HG03045 (cell line): ENCODE data around the gene TRIM66.

Experiments used
- ATAC-seq: cut with Tn5 transposase; IDR thresholded peaks from one replicate; pipeline ENCODE4 v1.9.1; 2021; ENCODE audit warnings: mild to moderate bottlenecking, moderate library complexity; ENCODE audit not compliant: unreplicated experiment

Gene TRIM66

DNA sequence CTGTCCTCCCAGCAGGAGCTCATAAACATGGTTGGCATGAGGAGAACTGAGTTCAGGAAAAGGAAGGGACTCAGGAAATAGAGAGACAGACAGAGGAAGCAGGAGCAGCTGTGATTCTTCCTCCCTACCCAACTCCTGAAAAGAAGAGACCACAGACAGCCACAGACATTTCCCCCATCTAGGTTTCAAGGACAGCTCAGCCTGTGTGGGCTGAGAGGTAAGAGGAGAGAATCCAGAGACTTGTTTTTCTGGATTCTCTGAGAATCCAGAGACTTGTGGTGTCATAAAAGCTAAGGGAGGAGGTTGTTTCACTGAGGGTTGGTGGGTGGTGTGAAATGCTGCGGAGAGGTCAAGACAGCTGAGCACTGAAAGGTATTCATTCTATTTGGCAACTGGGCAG lies 69.4 kb downstream of the TRIM66 start:
- no peak for ATAC-seq

DNA sequence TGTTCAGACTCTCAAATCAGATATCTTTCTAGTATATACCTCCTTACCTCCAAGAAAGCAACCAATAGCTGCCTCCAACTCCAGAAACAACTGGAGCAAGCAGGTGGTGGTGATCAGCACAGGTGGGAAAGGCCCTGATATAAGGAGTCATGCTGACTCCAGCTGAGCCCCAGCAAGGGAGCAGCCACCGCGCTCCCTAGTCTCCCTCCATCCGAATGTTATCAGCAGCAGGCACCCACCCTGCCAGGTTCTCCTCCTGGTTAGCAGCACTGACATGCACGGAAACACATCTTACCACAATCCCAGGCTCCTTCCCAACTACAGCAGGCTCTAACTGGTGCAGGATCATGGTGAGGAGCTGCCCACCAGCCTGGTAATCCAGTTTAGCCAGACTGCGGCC lies 69.9 kb downstream of the TRIM66 start:
- no peak for ATAC-seq

DNA sequence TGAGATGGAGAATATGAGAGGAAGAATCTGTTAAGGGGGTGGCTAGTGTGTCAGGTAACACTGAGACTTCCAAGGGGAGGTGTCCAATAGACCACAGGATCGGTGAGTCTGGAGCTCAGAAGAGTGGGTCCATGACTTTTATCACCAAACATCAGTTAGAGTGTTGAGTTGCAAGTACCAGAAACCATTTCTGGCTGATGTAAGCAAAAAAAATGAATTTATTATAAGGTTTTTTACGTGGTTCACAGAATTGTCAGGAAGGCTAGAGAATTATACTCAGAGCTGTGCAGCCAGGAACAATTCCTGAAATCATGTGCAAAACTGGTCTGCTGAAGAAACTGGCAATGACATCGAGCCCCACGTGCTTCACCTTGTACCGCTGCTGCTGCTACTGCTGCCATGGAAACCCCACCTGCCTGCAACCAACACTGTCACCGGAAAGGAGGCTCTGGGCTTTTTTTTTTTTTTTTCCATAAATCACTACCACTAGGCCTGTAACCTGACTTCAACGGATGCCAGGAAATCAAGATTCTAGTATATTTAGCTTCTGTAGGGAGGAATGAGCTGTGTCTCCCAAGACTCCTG lies 71.8 kb downstream of the TRIM66 start:
- no peak for ATAC-seq

DNA sequence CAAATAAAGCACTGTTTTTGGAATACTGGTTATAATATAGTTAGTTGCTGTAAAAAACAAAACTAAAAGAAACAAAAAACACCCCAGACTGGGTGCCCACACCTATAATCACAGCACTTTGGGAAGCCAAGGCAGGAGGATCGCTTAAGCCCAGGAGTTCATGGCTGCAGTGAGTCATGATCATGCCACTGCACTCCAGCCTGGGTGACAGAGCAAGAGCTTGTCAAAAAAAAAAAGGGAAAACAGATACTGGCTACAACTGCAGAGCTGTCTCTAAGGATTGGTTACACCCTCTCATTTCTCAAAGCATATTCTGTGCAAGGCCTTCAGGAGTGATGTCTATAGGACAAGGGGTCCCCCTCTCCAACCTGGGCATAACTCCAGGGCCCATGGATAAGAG lies 73.8 kb downstream of the TRIM66 start:
- ATAC-seq, result no peak

DNA sequence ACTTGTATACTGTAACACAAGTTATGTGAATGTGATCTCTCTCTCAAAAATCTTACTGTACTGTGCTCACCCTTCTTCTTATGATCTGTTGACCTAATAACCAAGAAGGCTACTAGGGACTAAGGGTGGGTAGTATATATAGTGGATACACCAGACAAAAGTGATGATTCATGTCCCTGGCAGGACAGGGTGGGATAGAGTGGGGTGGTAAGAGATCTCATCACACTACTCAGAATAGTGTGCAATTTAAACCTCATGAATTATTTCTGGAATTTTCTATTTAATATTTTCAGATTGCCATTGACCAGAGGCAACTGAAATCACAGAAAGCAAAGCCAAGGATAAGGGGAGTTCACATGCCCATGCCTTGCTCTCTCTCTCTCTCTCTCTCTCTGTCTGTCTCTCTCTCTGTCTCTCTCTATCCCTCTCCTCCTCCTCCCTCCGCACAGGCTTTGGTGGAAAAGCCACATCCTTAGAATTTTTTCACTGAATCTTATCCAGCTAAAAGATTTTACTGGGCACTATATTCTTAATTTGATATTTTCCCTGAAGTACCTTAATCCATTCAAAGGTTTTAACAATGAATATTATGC lies 76.4 kb downstream of the TRIM66 start:
- ATAC-seq, result no peak

DNA sequence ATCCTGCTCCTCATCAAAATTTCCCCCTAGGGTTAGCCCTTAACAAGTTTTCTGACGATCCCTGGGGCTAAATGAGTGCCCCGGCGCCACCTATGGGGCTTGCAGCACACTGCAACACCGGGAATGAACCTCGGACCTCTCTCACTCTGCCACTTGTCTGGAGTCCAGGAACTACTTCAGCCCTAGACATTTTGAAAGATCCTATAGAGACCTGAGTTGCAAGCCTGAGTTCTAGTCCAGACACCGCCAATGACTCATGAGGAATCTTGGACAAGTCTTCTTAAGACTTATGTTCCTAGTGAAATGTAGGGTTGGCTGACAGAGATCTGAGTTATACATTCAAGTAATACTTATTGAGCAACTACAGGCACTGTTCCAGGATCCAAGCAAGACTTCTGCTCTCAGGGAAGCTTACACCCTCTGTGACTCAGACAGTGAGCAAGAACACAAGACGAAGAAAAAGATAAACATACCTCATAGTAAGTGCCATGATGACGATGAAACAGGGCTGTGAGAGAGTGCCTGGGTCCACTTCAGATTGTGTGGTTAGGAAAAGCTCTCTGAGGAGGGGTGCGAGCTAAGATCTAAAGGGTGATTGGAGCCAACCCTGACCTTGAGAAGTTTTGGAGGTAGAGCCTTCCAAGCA lies 78.3 kb downstream of the TRIM66 start:
- ATAC-seq, result peak; percentile 78

DNA sequence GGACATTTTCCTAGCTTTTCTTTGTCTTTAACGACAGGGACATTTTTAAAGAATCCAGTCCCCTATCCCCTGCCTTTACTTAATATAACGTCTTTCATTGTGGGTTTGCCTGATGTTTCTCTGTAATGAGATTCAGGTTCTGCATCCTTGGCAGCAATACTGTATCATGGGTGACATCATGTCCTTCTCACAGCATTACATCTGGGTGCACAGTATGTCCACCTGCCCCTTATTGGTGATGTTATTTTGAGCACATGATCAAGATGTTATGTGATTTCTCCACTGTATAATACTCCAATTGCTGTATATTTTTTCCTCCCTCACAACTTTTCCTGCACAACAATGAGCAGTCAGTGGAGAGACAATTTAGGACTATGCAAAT lies 78.8 kb downstream of the TRIM66 start:
- ATAC-seq, result no peak

DNA sequence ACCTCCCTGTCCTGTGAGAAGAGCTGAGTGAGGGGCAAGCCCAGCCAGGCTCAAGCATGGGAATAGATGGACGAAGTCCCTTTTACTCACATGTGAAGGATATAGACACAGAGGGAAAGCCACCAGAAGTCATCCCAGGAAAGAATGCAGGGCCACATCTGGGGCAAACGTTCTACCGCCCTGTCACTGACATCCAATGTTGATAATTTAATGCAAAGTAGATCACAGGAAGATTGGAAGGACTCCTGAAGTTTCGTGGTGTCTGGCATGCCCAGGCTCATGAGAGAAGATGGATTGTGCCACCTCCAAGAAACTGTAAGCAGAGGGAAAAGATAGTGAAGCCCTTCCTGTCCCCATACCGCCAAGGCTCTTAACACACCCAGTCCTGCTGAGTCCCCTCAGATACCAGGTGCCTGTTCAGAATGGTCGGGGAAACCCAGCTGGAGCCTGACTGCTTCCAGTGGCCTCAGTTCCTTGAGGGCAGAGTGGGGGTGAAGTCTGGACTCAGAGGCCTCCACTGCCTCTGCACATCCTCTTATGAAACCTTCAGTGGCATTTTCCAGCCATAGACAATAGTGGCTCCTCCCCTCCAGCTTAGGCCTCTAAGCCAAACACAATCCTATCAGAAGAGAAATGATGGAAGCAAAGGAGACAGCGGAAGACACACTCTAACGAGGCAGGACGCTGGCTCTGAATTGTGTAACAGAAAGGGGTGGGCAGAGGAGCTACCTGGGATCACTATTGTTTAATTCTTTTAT lies 80.9 kb downstream of the TRIM66 start:
- ATAC-seq, result no peak

DNA sequence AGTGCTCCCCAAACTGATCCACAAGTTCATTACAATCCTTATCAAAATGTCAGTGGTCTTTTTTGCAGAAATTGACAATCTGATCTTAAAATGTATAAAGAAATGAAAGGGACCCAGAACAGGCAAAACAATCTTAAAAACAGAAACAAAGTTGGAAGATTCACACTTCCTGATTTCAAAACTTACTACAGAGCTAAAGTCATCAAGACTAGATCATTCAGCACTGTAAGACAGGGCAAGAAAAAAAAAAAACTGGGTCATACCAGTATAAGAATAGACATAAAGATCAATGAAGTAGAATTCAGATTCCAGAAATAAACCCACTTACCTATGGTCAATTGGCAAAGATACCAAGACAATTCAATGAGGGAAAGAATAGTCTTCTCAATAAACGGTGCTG lies 84.0 kb downstream of the TRIM66 start:
- ATAC-seq, result no peak

DNA sequence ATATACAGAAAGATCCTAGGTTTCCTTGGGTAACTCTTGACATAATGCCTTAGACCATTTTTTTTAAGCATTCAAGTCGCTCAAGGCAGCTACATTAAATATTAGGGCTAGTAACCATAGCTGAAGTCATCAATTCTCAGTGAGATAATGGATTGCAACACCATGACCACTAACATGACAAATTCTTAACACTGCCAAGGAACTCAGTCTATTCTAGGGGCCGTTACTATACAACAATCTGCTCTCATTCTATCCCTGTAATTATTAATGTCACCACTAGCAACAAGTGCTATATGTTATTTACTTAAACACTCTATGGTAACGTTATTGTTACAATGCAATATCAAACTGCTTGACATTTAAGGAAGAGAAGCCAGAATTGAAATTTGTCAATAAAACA lies 85.3 kb downstream of the TRIM66 start:
- no peak for ATAC-seq

DNA sequence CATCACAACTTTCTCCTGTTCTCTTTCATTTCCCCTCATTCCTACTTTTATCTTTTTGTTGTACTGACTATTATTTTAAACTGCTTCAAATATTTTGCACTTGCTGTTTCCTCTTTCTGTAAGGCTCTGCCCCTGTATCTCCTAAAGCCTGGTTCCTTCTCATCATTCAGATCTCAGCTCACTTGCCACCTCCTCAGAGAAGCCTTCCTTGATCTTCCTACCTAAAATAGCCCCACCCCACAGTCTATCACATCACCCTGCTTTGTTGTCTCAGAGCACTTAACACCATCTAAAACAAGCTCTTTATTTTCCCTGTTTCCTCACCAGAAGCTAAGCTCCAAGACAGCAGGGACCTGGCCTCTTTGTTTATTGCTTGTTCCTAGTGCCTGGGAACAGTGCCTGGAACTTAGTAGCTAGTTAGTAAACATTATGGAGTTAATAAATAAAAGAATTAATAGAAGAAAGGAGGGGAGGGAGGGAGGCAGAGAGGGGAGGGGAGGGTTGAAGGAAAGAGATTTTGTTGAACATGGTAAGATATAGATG lies 85.9 kb downstream of the TRIM66 start:
- ATAC-seq, result no peak

DNA sequence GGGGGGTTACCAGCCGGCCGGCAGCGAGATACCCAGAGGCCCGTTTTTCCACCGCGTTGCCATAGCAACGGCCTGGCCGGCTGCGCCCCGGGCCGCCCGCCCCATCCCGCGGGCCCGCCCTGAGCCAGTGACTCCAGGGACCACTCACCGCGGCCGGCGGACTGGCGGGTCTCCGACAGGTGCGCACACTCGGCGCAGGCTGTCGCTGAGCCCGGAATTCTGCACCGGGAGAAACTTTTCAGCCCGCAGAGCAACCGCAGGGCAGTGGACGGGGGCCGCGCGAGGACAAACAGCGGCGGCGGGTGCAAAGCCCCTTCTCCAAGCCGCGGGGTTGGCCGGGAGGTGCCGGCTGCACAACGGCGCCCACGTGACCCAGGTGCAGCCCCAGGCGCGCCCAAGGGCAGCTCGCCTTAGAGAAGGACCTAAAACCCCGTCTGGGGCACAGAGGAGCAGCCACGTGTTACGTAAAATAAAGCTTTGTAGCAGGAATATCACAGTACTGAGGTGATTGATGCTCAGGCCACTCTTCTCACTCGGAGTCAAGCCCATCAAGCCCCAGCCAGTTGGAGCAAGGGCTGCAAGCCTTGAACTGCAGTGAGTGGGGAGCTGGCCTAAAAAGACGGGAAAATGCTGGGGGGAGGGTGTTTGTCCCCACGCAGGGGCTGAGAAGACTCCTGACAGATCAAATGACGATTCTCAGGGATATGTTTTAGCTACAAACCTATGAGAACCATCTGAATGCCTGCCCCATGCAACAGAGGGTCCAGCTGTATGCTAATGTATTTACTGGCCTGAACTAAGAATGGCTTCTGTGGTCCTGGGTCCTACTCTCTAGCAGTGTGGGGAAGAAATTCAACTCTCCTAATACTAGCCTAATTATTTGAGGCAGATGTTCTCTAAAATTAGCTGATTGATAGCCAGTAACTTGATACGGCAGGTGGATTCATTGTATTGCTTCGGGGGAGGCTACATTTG lies 88.2 kb downstream of the TRIM66 start, which contains the start of gene STK33:
TSS of gene STK33 (minus strand) at position 294 of the 975 bp plus-strand sequence. CDS start 119,323 bp downstream, outside the sequence.
- ATAC-seq, result peak; percentile 94

DNA sequence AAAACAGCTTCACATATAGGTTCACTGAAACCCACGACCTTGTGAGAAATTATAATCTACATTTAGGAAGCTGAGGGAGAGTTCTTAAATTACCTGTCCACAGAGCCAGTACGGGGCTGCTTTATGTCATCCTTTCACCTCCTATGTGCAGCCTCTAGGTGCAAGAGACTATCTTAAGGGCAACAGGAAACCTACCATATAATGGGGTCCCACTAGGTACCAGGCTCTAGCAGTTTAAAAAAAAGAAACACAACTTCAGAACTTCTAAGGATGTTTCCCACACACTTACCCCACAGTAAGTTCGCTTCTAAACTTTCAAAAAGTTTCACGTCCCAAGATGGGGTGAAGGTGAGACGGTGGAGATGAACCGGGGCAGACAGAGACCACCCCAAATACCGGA lies 89.0 kb downstream of the TRIM66 start:
- peak; percentile 10 for ATAC-seq

DNA sequence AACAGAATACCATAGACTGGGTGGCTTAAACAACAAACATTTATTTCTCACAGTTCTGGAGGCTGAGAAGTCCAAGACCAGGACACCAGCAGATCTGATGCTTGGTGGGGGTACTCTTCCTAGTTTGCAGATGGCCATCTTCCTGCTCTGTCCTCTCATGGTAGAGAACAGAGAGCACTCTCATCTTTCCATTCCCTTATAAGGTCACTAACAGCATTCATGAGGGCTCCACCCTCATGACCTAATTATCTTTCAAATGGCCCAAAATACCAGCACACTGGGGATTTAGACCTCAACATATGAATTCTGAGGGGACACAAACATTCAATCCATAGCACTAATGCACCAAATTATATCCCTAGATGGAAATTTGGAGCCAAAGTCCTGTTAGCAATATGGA lies 94.5 kb downstream of the TRIM66 start:
- ATAC-seq, result no peak

DNA sequence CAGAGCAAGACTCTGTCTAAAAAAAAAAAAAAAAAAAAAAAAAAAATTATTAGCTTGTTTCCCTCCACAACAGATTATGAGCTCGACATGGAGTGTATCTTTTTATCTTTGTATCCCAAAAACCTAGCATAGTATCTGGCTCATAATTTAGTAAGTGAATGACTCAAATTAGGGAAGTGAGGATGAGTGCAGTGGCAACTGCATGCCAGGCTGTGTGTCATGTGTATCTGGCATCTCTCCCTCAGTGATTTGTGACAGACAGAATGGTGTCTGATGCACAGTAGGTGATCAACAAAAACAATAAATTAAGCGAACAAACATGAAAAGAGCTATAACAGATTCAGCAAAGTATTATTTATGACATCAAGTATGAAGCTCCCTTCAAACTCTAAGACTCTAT lies 95.7 kb downstream of the TRIM66 start:
- ATAC-seq, result no peak

DNA sequence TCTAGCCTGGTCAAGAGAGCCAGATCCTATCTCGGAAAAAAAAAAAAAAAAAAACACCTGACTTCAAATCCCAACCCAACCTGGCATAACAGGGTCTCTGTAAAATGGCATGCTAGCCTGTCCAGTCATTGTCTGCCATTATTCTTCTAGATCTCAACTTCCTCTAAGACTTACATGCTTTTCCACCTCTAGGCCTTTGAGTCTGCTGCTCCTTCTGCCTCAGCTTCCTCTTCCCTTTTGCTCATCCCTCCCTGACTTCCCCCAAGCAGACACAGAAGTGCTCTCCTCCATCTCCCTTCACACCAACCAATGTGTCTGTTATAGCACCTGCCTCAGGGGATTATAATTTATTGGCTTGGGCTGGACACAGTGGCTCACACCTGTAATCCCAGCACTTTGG lies 96.3 kb downstream of the TRIM66 start:
- ATAC-seq, result no peak

DNA sequence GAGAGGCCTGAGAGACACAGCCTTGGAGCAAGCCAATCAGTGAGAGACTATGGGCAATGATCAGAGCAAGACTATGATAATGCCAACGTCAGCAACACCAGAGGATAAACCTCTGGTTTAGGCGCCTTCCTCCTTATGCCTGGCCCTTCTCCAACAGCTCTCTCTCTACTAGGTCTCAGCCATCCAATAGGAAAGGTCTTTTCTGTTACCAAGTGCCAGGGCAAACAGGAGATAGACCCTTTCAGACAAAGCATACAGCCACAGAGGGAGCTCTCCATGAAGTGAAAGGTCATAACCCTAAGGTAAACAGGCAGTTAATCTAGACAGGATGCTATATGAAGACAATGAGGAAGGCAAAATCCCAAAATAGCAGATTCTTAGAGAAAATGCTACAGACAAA lies 98.0 kb downstream of the TRIM66 start:
- no peak for ATAC-seq

DNA sequence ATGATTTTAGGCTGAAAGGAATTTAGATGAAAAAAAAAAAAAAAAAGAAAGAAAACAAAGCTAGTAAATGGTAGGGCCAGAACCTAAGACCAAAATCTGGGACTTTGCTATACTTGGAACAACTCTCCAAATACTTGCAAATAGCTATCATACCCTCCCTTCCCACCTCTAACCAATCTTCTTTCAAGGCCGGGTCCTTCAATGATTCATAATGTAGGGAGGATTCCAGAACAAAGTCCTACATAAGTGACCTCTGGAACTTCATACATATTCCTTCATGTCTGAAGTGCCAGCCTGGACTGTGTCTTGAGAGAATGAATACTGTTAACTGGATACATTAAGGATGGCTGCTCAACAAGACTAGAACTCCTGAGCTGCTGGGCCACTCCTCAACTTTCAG lies 98.4 kb downstream of the TRIM66 start:
- no peak for ATAC-seq

DNA sequence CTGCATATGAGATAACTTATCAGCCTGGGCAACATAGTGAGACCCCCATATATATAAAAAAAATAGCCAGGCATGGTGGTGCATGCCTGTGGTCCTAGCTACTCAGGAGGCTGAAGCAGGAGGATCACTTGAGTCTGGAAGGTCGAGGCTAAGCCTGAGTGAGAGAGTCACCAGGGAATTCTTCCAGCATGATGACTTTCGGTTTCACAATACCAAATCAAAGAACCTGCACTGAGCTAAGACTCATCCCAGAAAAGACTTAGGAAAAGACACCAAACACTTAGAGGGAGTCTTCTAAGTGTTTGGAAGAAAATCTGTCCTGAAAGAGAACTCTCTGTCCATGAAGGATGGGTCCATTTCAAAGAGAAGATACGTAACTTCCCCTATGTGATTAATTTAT lies 101.2 kb downstream of the TRIM66 start:
- no peak for ATAC-seq

DNA sequence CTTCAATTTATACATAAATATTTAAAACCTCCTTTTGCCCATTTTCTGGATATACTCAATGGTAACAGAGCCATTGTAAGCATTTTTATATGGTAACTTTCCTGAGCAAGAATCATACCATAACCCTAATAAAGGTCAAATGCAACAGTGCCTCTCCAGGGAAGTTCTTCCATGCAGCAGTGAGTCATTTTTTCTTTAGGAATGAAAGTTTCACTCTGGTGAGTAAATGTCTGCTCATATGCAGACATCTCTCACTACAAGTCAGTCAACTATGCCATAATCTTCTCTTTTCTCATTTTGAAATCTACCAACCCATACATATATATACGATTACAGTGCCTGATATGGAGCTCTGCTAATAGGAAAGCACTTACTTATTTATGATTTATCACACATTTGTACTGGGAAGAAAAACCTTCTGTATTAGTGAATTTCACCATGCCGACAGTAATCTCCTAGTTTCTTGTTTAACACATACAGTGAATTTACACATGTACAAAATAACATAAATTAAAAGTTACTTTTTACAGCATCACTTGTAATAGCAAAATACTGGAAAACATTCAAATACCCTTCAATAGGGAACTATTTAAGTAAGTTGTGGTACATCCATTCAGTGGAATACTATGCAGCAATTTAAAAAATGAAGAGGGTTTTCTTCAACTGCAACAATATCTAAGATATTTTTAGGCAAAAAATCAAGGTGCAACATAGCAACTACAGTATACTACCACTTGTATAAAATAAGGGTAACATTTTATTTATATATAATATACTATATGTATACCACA lies 104.5 kb downstream of the TRIM66 start:
- ATAC-seq, result no peak
